ENCODE results near the gene NLRP3.

NLRP3 gene

GRCh38 chr1:247437551-247438505 is 21.9 kb downstream of the NLRP3 start:
- no peak for DNase-seq (ENCODE audit: low read depth)

- no peak for DNase-seq (ENCODE audit: low read depth)
Measured at GRCh38 chr1:247440001-247440620, 24.1 kb downstream of the NLRP3 start.

- no peak for DNase-seq (ENCODE audit: low read depth)
Measured at GRCh38 chr1:247441606-247442005, 25.6 kb downstream of the NLRP3 start.

- no peak for DNase-seq (ENCODE audit: low read depth)
Measured at GRCh38 chr1:247442164-247442563, 26.2 kb downstream of the NLRP3 start.

GRCh38 chr1:247443641-247444040 is 27.7 kb downstream of the NLRP3 start:
- DNase-seq (ENCODE audit: low read depth) = no peak

- no peak for DNase-seq (ENCODE audit: low read depth)
Measured at GRCh38 chr1:247444571-247444970, 28.6 kb downstream of the NLRP3 start.

- DNase-seq (ENCODE audit: low read depth) = no peak
Measured at GRCh38 chr1:247445526-247446356, 29.8 kb downstream of the NLRP3 start.

- DNase-seq (ENCODE audit: low read depth) = no peak
Measured at GRCh38 chr1:247447162-247447909, 31.4 kb downstream of the NLRP3 start.

- DNase-seq (ENCODE audit: low read depth) = peak; percentile 9
Measured at GRCh38 chr1:247448107-247448791, 32.3 kb downstream of the NLRP3 start.

- DNase-seq (ENCODE audit: low read depth) = no peak
Measured at GRCh38 chr1:247451388-247452010, 35.5 kb downstream of the NLRP3 start.

GRCh38 chr1:247452447-247453039 is 36.6 kb downstream of the NLRP3 start:
- no peak for DNase-seq (ENCODE audit: low read depth)

- no peak for DNase-seq (ENCODE audit: low read depth)
Measured at GRCh38 chr1:247453245-247453644, 37.3 kb downstream of the NLRP3 start.

GRCh38 chr1:247453997-247454396 is 38.0 kb downstream of the NLRP3 start:
- DNase-seq (ENCODE audit: low read depth) = no peak

GRCh38 chr1:247456021-247456420 is 40.0 kb downstream of the NLRP3 start:
- DNase-seq (ENCODE audit: low read depth) = no peak

- no peak for DNase-seq (ENCODE audit: low read depth)
Measured at GRCh38 chr1:247456914-247457639, 41.1 kb downstream of the NLRP3 start.

- no peak for DNase-seq (ENCODE audit: low read depth)
Measured at GRCh38 chr1:247459507-247459906, 43.5 kb downstream of the NLRP3 start.

- no peak for DNase-seq (ENCODE audit: low read depth)
Measured at GRCh38 chr1:247465796-247466195, 49.8 kb downstream of the NLRP3 start.

GRCh38 chr1:247467129-247467528 is 51.2 kb downstream of the NLRP3 start:
- DNase-seq (ENCODE audit: low read depth) = no peak

- no peak for DNase-seq (ENCODE audit: low read depth)
Measured at GRCh38 chr1:247468481-247469140, 52.6 kb downstream of the NLRP3 start.

Measured in GM04503 (cell line).